GM12878 (cell line): Measurements from ENCODE around the gene ME3. TPM values are rescaled to one million over a fixed set of nuclear protein-coding genes. Genes with fewer than 3 reads are reported as not detected.

Source experiments
- ATAC-seq: fragments of 200-7000 bp; cut with Tn5 transposase; 3 replicates; pipeline ENCODE4 v1.9.1; 2020; ENCODE audit warnings: mild to moderate bottlenecking, moderate library complexity
- BruUV-seq: library from RNA; stranded (reverse); fragments of 400-500 nt; replicated peaks from 2 replicates; lab custom pipeline; 2021; lab: Mats Ljungman, UMichigan
- CTCF ChIA-PET: fragments of 300-600 bp; sonication (Branson Sonifier 250); formaldehyde crosslinking; extraction: SDS; loops from one replicate; lab custom pipeline; 2021; ENCODE audit warnings: inconsistent platforms; lab: Yijun Ruan, JAX
- POLR2A ChIA-PET: fragments of 350-600 bp; formaldehyde crosslinking; extraction: SDS; loops from one replicate; lab custom pipeline; 2021; ENCODE audit warnings: inconsistent platforms; lab: Charles Lee
- RAD21 ChIA-PET: fragments of 300-600 bp; sonication (Branson Sonifier 250); formaldehyde crosslinking; loops from one replicate; lab custom pipeline; 2023; ENCODE audit warnings: antibody characterized with exemption; ENCODE audit not compliant: unreplicated experiment; lab: Charles Lee
- SMC1A ChIA-PET: fragments of 300-600 bp; sonication (Branson Sonifier 250); formaldehyde crosslinking; loops from one replicate; lab custom pipeline; 2023; ENCODE audit not compliant: unreplicated experiment, uncharacterized antibody; lab: Charles Lee
- DNase-seq: peaks from one replicate; pipeline ENCODE4 v3.0.0-alpha.2; 2011; ENCODE audit warnings: low read depth, low spot score
- FAIRE-seq: peaks from 3 replicates; lab custom pipeline; 2011; peaks lifted over from hg19 to GRCh38; lab: Jason Lieb, UNC
- H2AFZ ChIP-seq: 2 replicates; pipeline ENCODE4 v1.6.0; 2011; ENCODE audit warnings: low read depth, low read length, control low read depth; ENCODE audit not compliant: control insufficient read depth
- H3K27ac ChIP-seq: 2 replicates; pipeline ENCODE4 v1.5.1; 2011; ENCODE audit warnings: control low read depth; ENCODE audit not compliant: control insufficient read depth, insufficient read depth
- H3K27me3 ChIP-seq, 2 experiments: replicated peaks in 1 of 2; 2 replicates each; pipeline versions ENCODE4 v1.6.0 to v1.6.1; 2011; ENCODE audit warnings: low read length in 1 of 2; ENCODE audit not compliant: control insufficient read depth in 2 of 2, insufficient read depth in 2 of 2
- H3K36me3 ChIP-seq, 2 experiments: 2 replicates each; pipeline ENCODE4 v1.5.1; 2011; ENCODE audit warnings: low read length in 1 of 2; ENCODE audit not compliant: control insufficient read depth in 2 of 2, insufficient read depth in 2 of 2
- H3K4me1 ChIP-seq: 2 replicates; pipeline ENCODE4 v1.6.1; 2011; ENCODE audit warnings: mild to moderate bottlenecking, low read length, moderate library complexity, mixed read lengths; ENCODE audit not compliant: control insufficient read depth, insufficient read depth
- H3K4me2 ChIP-seq: 2 replicates; pipeline ENCODE4 v1.6.0; 2011; ENCODE audit warnings: control low read depth; ENCODE audit not compliant: control insufficient read depth, insufficient read depth
- H3K4me3 ChIP-seq: fragments of 200-600 bp; sonication (generic); 2 replicates; pipeline ENCODE4 v1.5.1; 2016
- H3K79me2 ChIP-seq: 2 replicates; pipeline ENCODE4 v1.6.0; 2011; ENCODE audit warnings: low read length; ENCODE audit not compliant: control insufficient read depth, insufficient read depth
- H3K9ac ChIP-seq: 2 replicates; pipeline ENCODE4 v1.8.0; 2011; ENCODE audit warnings: low read length, control low read depth, mixed read lengths; ENCODE audit not compliant: control insufficient read depth, insufficient read depth
- H3K9me3 ChIP-seq: replicated peaks from 3 replicates; pipeline ENCODE4 v1.5.1; 2011; ENCODE audit warnings: mild to moderate bottlenecking, low read length; ENCODE audit not compliant: control insufficient read depth, insufficient read depth
- H4K20me1 ChIP-seq: 2 replicates; pipeline ENCODE4 v1.6.0; 2011; ENCODE audit not compliant: control insufficient read depth, insufficient read depth
- ASH2L ChIP-seq: fragments of 300-600, 200-600 bp; sonication (generic); IDR thresholded peaks from 2 replicates; pipeline ENCODE4 v1.6.1; 2017; ENCODE audit warnings: low read depth, mild to moderate bottlenecking, borderline replicate concordance
- CBX5 ChIP-seq: sonication (generic); IDR thresholded peaks from 2 replicates; pipeline ENCODE4 v1.6.1; 2016; ENCODE audit warnings: low read depth, moderate library complexity, mild to moderate bottlenecking, inconsistent platforms
- EED ChIP-seq: sonication (generic); IDR thresholded peaks from 2 replicates; pipeline ENCODE4 v1.6.1; 2016; ENCODE audit warnings: antibody characterized with exemption, low read depth
- IKZF2 ChIP-seq, 2 experiments: fragments of 450-650 bp; IDR thresholded peaks; 2 replicates each; pipeline ENCODE4 v1.6.1; 2017; ENCODE audit warnings: mild to moderate bottlenecking in 2 of 2, moderate library complexity in 2 of 2
- MEF2B ChIP-seq: fragments of 450-650 bp; IDR thresholded peaks from 2 replicates; pipeline ENCODE4 v1.6.1; 2018; ENCODE audit warnings: mild to moderate bottlenecking, moderate library complexity; ENCODE audit not compliant: partially characterized antibody, poor library complexity, severe bottlenecking
- NR2C1 ChIP-seq: fragments of 450-650 bp; IDR thresholded peaks from 2 replicates; pipeline ENCODE4 v1.6.1; 2017; ENCODE audit warnings: antibody characterized with exemption, mild to moderate bottlenecking, moderate library complexity
- PML ChIP-seq: IDR thresholded peaks from 2 replicates; pipeline ENCODE4 v1.6.1; 2012; ENCODE audit warnings: low read length, inconsistent platforms
- RBBP5 ChIP-seq: fragments of 200-600 bp; sonication (generic); conservative IDR thresholded peaks from 2 replicates; pipeline ENCODE4 v1.6.1; 2016
- TARDBP ChIP-seq: IDR thresholded peaks from 2 replicates; pipeline ENCODE4 v1.6.1; 2016; ENCODE audit warnings: borderline replicate concordance
- YBX1 ChIP-seq: fragments of 450-650 bp; IDR thresholded peaks from 2 replicates; pipeline ENCODE4 v1.6.1; 2016; ENCODE audit warnings: antibody characterized with exemption
- YY1 ChIP-seq: IDR thresholded peaks from 2 replicates; pipeline ENCODE4 v1.6.1; 2011; ENCODE audit warnings: low read depth, mild to moderate bottlenecking, low read length
- ZNF274 ChIP-seq: IDR thresholded peaks from one replicate; pipeline ENCODE4 v1.8.0; 2011; ENCODE audit not compliant: insufficient read length, insufficient read depth
- WGBS: methylation state at CpG from one replicate; pipeline ENCODE4 v1.1.6; 2016; ENCODE audit warnings: low lambda C conversion rate; ENCODE audit not compliant: insufficient replicate concordance, insufficient coverage; ENCODE audit errors: missing lambda C conversion rate; 5-methylcytosine and 5-hydroxymethylcytosine counted together
- in situ Hi-C: fragments of 300-500 bp; cut with MboI; formaldehyde crosslinking; loops from 9 replicates; pipeline ENCODE4 v1.14.3; 2018; ENCODE audit warnings: mixed read lengths
- intact Hi-C: fragments of 100-400 bp; cut with micrococcal nuclease; formaldehyde crosslinking; loops from one replicate; pipeline ENCODE4 v1.14.2; 2022; ENCODE audit not compliant: unreplicated experiment
- polyA plus RNA-seq, 11 experiments: library from polyadenylated mRNA; depleted of rRNA in 4 of 11; unstranded in 6 of 11; stranded (reverse) in 5 of 11; fragments of >200 nt; fragmentation: Nextera tagmentation in 4 of 11; fragmentation: Illumina TruSeq in 1 of 11; extraction: Ambion mirVana in 4 of 11; extraction: Trizol in 1 of 11; gene quantifications; 1 replicate in 1 of 11; 2 replicates in 10 of 11; pipeline versions ENCODE4 v1.2.1 to v1.2.3, GENCODE V29; 2011 to 2016; ENCODE audit warnings: inconsistent platforms in 2 of 11, missing spikeins in 2 of 11, low read depth in 1 of 11
- total RNA-seq, 4 experiments: library from RNA; depleted of rRNA in 3 of 4; stranded (reverse); fragments of >200 nt in 3 of 4; fragmentation: Illumina TruSeq in 1 of 4; extraction: Trizol in 1 of 4; gene quantifications; 2 replicates each; pipeline versions ENCODE4 v1.2.1 to v1.2.3, GENCODE V29; 2013 to 2021

ME3 gene
- total and polyA plus RNA-seq, 10 of the 15 experiments (the other 5 are each of a cell fraction or from before 2014, with no cell fraction given), result 0.06 to 0.40 (median 0.19) TPM; not detected in 2

DNA sequence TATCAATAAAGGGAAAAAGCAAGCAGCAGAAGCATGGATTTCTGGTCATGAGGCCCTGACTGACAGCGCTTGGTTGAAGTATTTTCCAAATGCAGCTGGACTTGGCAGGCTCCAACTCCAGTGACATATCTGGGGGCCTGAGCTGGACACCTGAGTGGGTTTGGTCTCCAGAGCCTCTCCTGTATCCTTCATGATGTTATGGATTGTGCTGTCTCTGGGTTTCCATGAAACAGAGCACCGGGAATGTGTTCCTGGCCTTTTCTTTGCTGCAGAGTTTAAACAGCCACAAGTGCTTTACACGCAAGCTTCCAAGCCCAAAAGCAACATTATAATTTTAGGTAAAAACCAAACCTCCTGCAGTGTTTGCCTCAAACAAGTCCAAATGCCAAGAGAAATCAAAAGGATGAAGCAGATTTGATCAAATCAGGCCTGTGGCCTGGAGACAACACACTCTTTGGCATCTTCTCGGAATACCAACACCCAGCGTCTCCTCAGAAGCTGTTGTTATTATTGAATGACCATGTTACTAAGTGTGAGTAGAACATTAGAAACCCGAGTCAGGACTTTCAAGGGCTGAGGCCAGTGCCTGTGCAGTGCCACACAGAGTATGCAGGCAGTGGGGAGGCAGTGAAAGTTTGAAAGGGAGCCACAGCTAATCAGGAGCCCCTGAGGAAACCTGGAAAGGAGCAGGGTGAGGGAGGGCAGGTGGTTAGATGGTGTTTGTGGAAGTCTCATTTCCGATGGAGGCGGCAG lies 42.0 kb downstream of the ME3 start:
- Histone ChIP-seq H3K9ac (no peak overlapping the region), H3K4me2 (no peak overlapping the region), H3K27ac (no peak overlapping the region), H2AFZ (no peak overlapping the region), H3K4me3 (no peak overlapping the region), H3K27me3 (peaks cover 0 to 5% of the 10 kb centered on the region in 2 experiments; a peak in 2 of 4 replicates), H4K20me1 (no peaks in the 10 kb centered on the region), H3K4me1 (no peaks in the 10 kb centered on the region), H3K36me3 (no peaks in the 10 kb centered on the region), H3K9me3 (no peaks in the 10 kb centered on the region), H3K79me2 (no peaks in the 10 kb centered on the region)
- no peak for TF ChIP-seq ZNF274
- TF ChIP-seq RBBP5, result no peak
- TF ChIP-seq MEF2B, result no peak
- no peak for TF ChIP-seq TARDBP
- TF ChIP-seq CBX5, result no peak
- no peak for TF ChIP-seq NR2C1
- no peak for TF ChIP-seq EED
- no peak for TF ChIP-seq PML
- TF ChIP-seq ASH2L, result no peak
- TF ChIP-seq IKZF2 (IDR thresholded peaks at IDR 0.05), result no peak
- TF ChIP-seq YBX1, result no peak
- TF ChIP-seq YY1, result no peak
- 44% methylated on average over 8 of the region's 8 CpGs for WGBS
- in situ Hi-C loops, result no loop called here
- FAIRE-seq (no peak), ATAC-seq (no peak), DNase-seq (no peak)
- POLR2A ChIA-PET, result interaction anchor here (0.6 kb wide), 1 partner anchor 1140 kb away, joined by 3 read pairs; no protein-coding TSS in a partner anchor
- RAD21 ChIA-PET, result interaction anchor here (1.0 kb wide), 1 partner anchor 38 kb away, joined by 3 read pairs; no protein-coding TSS in a partner anchor
- CTCF ChIA-PET, result interaction anchor here (0.8 kb wide), 1 partner anchor 22 kb away, joined by 3 read pairs; no protein-coding TSS in a partner anchor
- BruUV-seq, result no TSS peak
- intact Hi-C loops, result no loop called here
- SMC1A ChIA-PET, result interaction anchor here (0.8 to 1.4 kb wide), 3 partner anchors 22 to 127 kb away, joined by 3 read pairs; no protein-coding TSS in a partner anchor
